DND-41 (cell line): ENCODE measurements around the gene NUS1.

Experiments
- ATAC-seq: fragments of 200-7000 bp; cut with Tn5 transposase; 3 replicates; pipeline ENCODE4 v1.9.1; 2021; ENCODE audit warnings: low read depth; ENCODE audit not compliant: insufficient read depth
- DNase-seq: peaks from one replicate; pipeline ENCODE4 v3.0.0-alpha.2; 2020
- H2AFZ ChIP-seq: 2 replicates; pipeline ENCODE4 v1.6.0; 2012; ENCODE audit warnings: low read depth, low read length
- H3K27ac ChIP-seq: 2 replicates; pipeline ENCODE4 v1.5.1; 2012; ENCODE audit warnings: low read length, inconsistent platforms
- H3K27me3 ChIP-seq: fragments of 200-600 bp; sonication (generic); 2 replicates; pipeline ENCODE4 v1.6.0; 2012; ENCODE audit warnings: low read length, mild to moderate bottlenecking, inconsistent platforms; ENCODE audit not compliant: insufficient read depth, poor library complexity
- H3K36me3 ChIP-seq: 2 replicates; pipeline ENCODE4 v1.5.1; 2012; ENCODE audit warnings: low read length, inconsistent platforms; ENCODE audit not compliant: insufficient read depth
- H3K4me1 ChIP-seq: 2 replicates; pipeline ENCODE4 v1.5.1; 2012; ENCODE audit warnings: mild to moderate bottlenecking, low read length; ENCODE audit not compliant: insufficient read depth
- H3K4me2 ChIP-seq: 2 replicates; pipeline ENCODE4 v1.6.0; 2012; ENCODE audit warnings: mild to moderate bottlenecking, moderate library complexity, low read length, inconsistent platforms; ENCODE audit not compliant: insufficient read depth
- H3K4me3 ChIP-seq, 2 experiments: fragments of 200-600 bp in 1 of 2; shearing (Covaris generic) in 1 of 2; 2 replicates each; pipeline ENCODE4 v1.5.1; 2012 to 2016; ENCODE audit warnings: inconsistent platforms in 2 of 2, low read length in 2 of 2, mild to moderate bottlenecking in 2 of 2, low read depth in 1 of 2, moderate library complexity in 1 of 2
- H3K79me2 ChIP-seq: 2 replicates; pipeline ENCODE4 v1.6.0; 2012; ENCODE audit warnings: low read length, inconsistent platforms; ENCODE audit not compliant: insufficient read depth
- H3K9ac ChIP-seq: 2 replicates; pipeline ENCODE4 v1.6.0; 2012; ENCODE audit warnings: low read depth, mild to moderate bottlenecking, inconsistent platforms, low read length, moderate library complexity
- H3K9me3 ChIP-seq: 2 replicates; pipeline ENCODE4 v1.5.1; 2012; ENCODE audit warnings: low read length, moderate library complexity, mild to moderate bottlenecking, inconsistent platforms; ENCODE audit not compliant: insufficient read depth, severe bottlenecking
- H4K20me1 ChIP-seq: 2 replicates; pipeline ENCODE4 v1.6.0; 2012; ENCODE audit warnings: low read length; ENCODE audit not compliant: insufficient read depth
- CTCF ChIP-seq: IDR thresholded peaks from 2 replicates; pipeline ENCODE4 v1.5.1; 2012; ENCODE audit warnings: borderline replicate concordance, low read length, moderate library complexity, mild to moderate bottlenecking; ENCODE audit not compliant: poor library complexity, severe bottlenecking; ENCODE audit errors: extremely low read depth
- EZH2 ChIP-seq: IDR thresholded peaks from 3 replicates; pipeline ENCODE4 v1.6.1; 2012; ENCODE audit warnings: borderline replicate concordance, low read depth, mild to moderate bottlenecking, moderate library complexity, low read length, inconsistent platforms; ENCODE audit not compliant: severe bottlenecking

NUS1 gene

GRCh38 chr6:117728626-117729025 lies 53.4 kb downstream of the NUS1 start:
- H4K20me1 ChIP-seq: no peaks in the 10 kb centered on the region
- H3K27ac ChIP-seq: no peak overlapping the region
- H3K4me1 ChIP-seq: no peaks in the 10 kb centered on the region
- H3K9me3 ChIP-seq: no peaks in the 10 kb centered on the region
- TF ChIP-seq CTCF (no peak), EZH2 (no peak)
- no peak overlapping the region for H3K4me3 ChIP-seq
- H3K27me3 ChIP-seq: no peaks in the 10 kb centered on the region
- no peak overlapping the region for H3K9ac ChIP-seq
- no peaks in the 10 kb centered on the region for H3K79me2 ChIP-seq
- no peaks in the 10 kb centered on the region for H3K36me3 ChIP-seq
- DNase-seq: no peak
- no peak overlapping the region for H3K4me2 ChIP-seq
- no peak for ATAC-seq
- no peak overlapping the region for H2AFZ ChIP-seq

- no peaks in the 10 kb centered on the region for H3K9me3 ChIP-seq
- no peaks in the 10 kb centered on the region for H4K20me1 ChIP-seq
- no peaks in the 10 kb centered on the region for H3K36me3 ChIP-seq
- no peaks in the 10 kb centered on the region for H3K4me1 ChIP-seq
- H2AFZ ChIP-seq: no peak overlapping the region
- H3K79me2 ChIP-seq: no peaks in the 10 kb centered on the region
- H3K9ac ChIP-seq: no peak overlapping the region
- no peak overlapping the region for H3K27ac ChIP-seq
- DNase-seq (no peak), ATAC-seq (no peak)
- TF ChIP-seq EZH2: no peak
- no peak for TF ChIP-seq CTCF
- H3K27me3 ChIP-seq: no peaks in the 10 kb centered on the region
- no peak overlapping the region for H3K4me3 ChIP-seq
- no peak overlapping the region for H3K4me2 ChIP-seq
Observed at GRCh38 chr6:117729613-117730012, 54.3 kb downstream of the NUS1 start.

GRCh38 chr6:117733341-117733740 lies 58.1 kb downstream of the NUS1 start:
- no peak for TF ChIP-seq EZH2
- no peak for TF ChIP-seq CTCF
- Histone ChIP-seq H3K4me3 (no peak overlapping the region), H3K4me1 (no peaks in the 10 kb centered on the region), H3K9ac (no peak overlapping the region), H3K27ac (no peak overlapping the region), H3K27me3 (no peaks in the 10 kb centered on the region), H3K4me2 (no peak overlapping the region), H4K20me1 (no peaks in the 10 kb centered on the region), H3K79me2 (no peaks in the 10 kb centered on the region), H2AFZ (no peak overlapping the region), H3K9me3 (no peaks in the 10 kb centered on the region), H3K36me3 (no peaks in the 10 kb centered on the region)
- DNase-seq (no peak), ATAC-seq (no peak)

- Histone ChIP-seq H2AFZ (no peak overlapping the region), H4K20me1 (no peaks in the 10 kb centered on the region), H3K27me3 (no peaks in the 10 kb centered on the region), H3K4me3 (no peak overlapping the region), H3K9ac (no peak overlapping the region), H3K79me2 (no peaks in the 10 kb centered on the region), H3K9me3 (no peaks in the 10 kb centered on the region), H3K36me3 (no peaks in the 10 kb centered on the region), H3K27ac (no peak overlapping the region), H3K4me2 (no peak overlapping the region), H3K4me1 (no peaks in the 10 kb centered on the region)
- ATAC-seq (no peak), DNase-seq (no peak)
- TF ChIP-seq EZH2: no peak
- TF ChIP-seq CTCF: no peak
Observed at GRCh38 chr6:117739869-117740268, 64.6 kb downstream of the NUS1 start.
